Activated T-cell treated with anti-CD3 and anti-CD28 coated beads for 48 hours (primary cell): Measurements from ENCODE around the gene TMEM108.
A peak's percentile ranks its signal among the peaks of the same experiment; 100 is the strongest.
"Not testable (repeated sequence)": the region's sequence is repeated elsewhere in the genome, so short reads cannot be mapped to it uniquely, and the experiment has no call there.

Source experiments
- DNase-seq: peaks from one replicate; pipeline ENCODE4 v3.0.0-alpha.2; 2020; ENCODE audit warnings: low read depth

The TMEM108 gene

GRCh38 chr3:133038089-133038730 is at the start of gene TMEM108:
TSS of gene TMEM108 (plus strand) at chr3:133038391.
- DNase-seq, result peak; percentile 30

DNA sequence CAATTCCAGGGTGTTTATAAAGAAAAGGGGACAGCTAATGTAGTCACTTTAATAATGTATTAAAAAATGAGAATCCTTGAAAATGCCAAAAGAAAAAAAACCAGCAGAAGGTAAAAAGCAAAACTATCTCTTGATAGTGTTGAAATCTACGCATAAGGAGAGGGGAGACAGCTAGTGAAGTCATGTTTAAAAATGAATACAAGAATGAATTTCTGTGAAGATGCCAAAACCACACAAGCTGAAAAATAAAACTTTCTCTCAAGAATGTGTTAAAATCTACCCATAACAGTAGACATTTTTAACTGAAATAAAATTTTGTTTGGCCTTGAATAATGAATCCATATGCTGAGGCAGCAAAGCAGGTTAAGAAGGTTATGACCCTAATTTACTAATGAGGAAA is 42.2 kb upstream of the TMEM108 start:
- DNase-seq, result no peak

DNA sequence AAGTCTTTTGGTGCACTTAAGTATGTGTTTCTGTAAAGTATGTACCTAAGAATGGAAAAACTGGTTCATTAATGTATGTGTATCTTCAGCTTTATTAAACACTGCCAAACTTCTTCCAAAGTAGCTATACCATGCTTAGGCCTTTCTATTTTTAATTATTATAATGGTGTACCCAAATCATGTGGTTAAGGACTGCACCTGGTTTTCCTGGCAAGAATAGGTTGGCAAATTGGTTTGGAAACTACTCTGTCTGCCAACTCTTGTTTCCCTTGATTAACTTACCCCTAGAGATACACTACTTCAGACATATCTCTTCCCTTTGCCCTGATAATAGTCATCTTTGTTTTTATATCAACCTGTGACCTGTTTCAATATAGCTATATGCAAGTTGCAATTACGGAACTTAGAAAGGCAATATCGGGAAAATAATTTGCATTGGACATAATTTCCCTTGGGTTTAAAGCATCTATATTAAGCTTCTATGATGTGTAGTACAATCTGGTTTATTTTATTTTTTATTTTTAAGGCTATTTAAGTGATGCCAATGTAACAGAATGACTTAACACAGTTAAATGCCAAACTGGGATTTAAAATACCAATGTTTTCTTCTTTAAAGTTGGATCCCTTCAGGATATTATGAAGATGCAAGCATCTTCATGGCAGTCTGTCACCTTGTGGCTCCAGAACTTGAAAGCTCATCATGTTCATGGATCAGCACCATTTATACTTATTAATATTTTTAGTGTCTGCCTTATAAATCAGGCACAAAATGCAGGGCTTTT is 40.6 kb upstream of the TMEM108 start:
- no peak for DNase-seq

DNA sequence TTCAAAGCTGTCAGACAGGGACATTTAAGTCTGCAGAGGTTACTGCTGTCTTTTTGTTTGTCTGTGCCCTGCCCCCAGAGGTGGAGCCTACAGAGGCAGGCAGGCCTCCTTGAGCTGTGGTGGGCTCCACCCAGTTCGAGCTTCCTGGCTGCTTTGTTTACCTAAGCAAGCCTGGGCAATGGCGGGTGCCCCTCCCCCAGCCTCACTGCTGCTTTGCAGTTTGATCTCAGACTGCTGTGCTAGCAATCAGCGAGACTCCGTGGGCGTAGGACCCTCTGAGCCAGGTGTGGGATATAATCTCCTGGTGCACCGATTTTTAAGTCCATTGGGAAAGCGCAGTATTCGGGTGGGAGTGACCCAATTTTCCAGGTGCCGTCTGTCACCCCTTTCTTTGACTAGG is 33.2 kb upstream of the TMEM108 start:
- DNase-seq, result not testable (repeated sequence)

DNA sequence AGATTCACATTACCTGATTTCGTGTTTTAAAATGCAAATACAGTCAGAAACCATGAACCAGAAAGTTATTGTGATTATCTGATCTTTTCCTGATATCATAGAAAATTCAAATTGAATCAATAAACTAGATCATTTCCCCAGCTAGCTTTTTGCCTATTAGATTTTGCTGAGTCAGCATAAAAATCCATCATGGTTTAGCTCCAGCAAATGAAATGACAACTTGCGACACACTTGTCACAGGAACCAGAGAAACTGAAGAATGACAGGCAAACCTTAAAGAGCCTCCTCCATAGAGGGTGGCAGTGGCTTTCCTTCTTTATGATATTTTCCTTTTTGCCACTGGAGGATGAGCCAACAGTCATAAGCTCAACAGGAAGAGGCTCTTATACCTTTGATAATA is 30.6 kb upstream of the TMEM108 start:
- DNase-seq, result no peak

- DNase-seq, result no peak
These were observed 23.9 kb upstream of the TMEM108 start for GRCh38 chr3:133014325-133014724.

DNA sequence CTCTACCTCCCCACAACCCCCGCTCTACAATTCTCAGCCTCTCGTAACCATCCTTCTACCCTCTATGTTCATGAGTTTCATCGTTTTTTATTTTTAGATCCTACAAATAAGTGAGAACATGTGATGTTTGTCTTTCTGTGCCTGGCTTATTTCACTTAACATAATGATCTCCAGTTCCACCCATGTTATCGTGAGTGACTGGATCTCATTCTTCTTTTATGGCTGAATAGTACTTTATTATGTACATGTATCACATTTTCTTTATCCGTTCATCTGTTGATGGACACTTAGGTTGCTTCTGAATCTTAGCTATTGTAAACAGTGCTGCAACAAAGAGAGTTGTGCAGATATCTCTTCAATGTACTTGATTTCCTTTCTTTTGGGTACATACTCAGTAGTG is 22.6 kb upstream of the TMEM108 start:
- not testable (repeated sequence) for DNase-seq

GRCh38 chr3:133016838-133017309 is 21.3 kb upstream of the TMEM108 start:
- no peak for DNase-seq

GRCh38 chr3:133018921-133019320 is 19.3 kb upstream of the TMEM108 start:
- no peak for DNase-seq

GRCh38 chr3:133021206-133021605 is 17.0 kb upstream of the TMEM108 start:
- DNase-seq, result no peak

DNA sequence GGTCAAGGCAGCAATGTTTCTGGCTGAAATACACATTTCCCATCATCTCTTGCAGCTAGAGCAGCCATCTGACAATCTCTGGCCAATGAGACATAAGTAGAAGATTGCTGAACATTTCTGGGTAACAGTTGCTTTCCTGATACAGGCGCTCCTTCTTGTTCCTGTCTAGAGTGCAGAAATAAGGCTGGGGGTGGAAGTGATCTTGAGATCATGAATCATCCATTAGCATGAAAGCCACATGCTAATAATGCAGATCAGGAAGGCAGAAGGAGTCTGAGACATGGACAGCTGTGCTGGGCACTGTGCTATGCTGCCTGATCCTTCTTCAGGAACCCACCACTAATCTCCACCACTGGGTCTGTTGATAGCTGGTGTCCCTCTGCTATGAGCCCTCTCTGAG is 14.8 kb upstream of the TMEM108 start:
- no peak for DNase-seq

GRCh38 chr3:133025546-133025945 is 12.6 kb upstream of the TMEM108 start:
- no peak for DNase-seq

- DNase-seq, result no peak
These were observed 5.9 kb upstream of the TMEM108 start for GRCh38 chr3:133032301-133032700.

DNA sequence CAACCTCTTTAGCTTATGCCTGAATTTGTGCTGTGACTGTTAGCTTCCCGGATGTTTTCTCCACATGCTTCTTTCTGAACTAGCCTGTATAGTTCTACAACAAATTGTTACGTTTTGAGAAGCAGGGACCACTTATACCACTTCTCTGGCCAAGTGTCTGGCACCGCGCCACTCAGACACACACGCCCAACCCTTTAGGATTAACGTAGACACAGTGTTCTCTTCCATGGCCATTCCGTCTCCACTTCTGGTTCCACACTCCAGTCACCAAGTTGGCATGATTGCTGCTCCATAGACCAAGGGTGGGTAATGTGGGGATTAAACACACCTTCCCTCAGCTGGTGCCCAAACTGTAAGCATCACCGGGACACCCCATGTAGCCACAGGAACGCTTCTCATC is 755 bp upstream of the TMEM108 start:
- no peak for DNase-seq

DNA sequence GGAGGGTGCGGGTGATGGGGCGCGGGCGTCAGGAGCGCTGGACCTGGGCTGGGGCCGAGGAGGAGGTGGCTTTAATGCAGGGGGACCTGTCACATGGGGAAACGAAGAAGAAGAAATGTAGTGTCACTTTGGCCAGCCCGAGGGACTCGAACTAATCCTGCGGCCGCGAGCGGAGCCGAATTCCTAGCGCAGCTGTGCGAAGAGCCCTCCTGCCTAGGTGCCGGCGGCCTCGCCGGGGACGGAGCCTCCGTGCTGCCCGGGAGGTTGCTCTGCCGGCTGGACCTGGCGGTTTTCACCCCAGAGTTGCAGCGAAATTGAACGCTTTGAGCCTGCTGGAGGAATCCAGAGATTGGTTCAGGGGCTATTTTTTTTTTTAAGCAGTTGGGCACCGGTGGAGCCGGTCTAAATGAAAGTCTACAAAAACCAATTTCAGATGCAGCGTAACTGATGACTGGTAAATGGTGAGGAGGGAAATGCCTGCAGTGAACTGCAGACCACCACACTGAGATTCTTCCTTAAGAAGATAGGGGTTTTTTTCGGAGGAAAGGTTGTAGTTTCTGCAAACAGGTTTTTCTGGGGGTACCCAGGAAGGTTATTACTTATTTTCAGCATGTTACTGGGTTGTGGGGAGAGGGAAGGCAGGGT is 662 bp downstream of the TMEM108 start:
- no peak for DNase-seq

DNA sequence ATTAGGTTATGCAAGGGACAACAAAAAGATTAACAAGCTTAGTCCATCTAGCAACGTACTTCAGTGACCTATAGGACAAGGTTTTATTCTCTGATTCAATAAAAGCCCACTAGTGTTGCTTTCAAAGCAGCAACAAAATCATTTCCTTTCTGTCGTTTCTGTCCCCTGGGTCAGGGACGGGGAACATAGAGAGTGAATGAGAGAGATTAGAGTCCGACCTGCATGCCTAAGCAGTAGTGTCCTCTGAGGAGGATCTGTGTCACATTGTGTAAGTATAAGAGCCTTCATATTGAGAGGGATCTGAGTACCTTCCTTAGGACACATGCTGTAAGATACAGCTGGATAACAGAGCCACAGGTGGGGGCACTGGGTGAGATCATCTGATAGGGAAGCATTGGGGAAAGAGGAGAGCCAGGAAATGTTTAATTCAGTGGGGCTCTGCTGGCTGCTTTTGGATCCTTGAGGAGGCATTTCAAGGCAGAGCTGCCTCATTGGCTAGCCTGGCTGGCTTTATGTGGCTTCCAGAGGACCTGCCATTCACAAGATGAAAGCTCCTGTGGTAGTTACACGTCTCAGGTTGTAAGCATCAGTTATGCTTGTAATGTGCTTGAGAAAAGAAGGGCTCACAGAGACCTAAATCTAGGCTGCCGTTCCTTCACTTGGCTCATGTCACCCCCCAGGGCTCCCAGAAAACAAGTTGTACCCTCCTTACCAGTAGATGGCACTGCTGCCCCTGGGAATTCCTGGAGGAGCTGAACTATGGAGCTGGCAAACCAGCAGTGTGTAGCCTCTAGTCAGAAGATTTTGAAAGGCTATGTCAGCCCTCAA is 2.7 kb downstream of the TMEM108 start:
- peak; percentile 28 for DNase-seq

GRCh38 chr3:133041524-133041829 is 3.3 kb downstream of the TMEM108 start:
- no peak for DNase-seq

DNA sequence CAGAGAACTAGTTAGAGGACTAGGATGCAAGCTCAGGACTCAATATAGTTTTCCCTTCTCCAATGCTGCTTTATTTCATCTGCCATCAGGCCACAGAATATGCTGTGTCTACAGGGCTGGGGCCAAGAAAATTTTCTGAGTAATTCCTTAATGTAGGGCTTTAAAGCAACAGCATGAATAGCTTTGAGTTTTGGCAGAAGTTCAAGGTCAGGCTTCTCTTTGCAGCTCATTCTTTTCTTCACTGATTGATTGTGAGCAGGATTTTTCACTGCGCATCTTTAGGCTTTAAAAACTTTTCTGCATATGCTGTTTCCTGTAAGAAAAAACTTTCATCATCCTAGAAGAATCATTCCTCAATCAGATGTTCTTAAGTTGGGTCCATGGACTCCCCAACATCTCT is 4.6 kb downstream of the TMEM108 start:
- no peak for DNase-seq

DNA sequence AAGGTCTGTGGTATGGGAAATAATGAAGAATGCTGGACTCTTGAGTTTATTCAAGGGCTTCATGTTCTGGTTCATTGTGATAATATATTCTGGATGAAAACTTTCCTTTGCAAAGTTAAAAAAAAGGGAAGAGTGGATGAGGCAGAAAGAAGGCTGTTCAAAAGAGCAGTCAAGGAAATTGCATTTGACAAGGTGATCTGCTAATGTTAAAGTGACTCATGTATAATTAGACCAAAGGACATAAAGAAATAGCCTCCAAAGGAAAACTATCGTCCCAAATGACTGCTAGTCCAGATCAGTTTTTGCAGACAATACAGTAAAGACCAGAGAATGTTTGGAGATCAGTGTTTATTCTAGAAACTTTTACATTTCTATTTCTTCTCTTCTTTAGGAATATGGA is 9.8 kb downstream of the TMEM108 start:
- DNase-seq, result no peak

GRCh38 chr3:133049491-133049890 is 11.3 kb downstream of the TMEM108 start:
- DNase-seq, result no peak

DNA sequence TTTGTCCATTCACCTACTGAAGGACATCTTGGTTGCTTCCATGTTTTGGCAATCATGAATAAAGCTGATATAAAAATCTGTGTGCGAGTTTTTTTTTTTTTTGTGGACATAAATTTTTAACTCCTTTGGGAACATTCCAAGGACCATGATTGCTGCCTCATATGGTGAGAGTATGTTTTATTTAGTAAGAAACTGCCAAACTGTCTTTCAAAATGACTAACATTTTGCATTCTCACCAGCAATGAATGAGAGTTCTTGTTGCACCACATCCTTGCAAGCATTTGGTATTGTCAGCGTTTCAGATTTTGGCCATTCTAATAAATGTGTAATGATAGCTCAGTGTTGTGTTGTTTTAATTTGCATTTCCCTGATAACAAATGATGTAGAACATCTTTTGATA is 12.7 kb downstream of the TMEM108 start:
- DNase-seq, result no peak

- DNase-seq, result no peak
These were observed 15.3 kb downstream of the TMEM108 start for GRCh38 chr3:133053532-133053931.
